Skeletal muscle tissue (tissue), 4 donors: Measurements from ENCODE around the gene RBM33. TPM values are rescaled to one million over a fixed set of nuclear protein-coding genes. Genes with fewer than 3 reads are reported as not detected.

Experiments used
- H3K27ac ChIP-seq: one replicate; pipeline ENCODE4 v1.7.0; 2013; ENCODE audit warnings: mild to moderate bottlenecking, low read depth, low read length, inconsistent platforms
- H3K27me3 ChIP-seq, 3 donors: one replicate each; pipeline ENCODE4 v1.7.0; 2013; ENCODE audit warnings: low read length in 3 of 3; ENCODE audit not compliant: control insufficient read depth in 3 of 3, insufficient read depth in 3 of 3
- H3K36me3 ChIP-seq, 3 donors: one replicate each; pipeline ENCODE4 v1.7.0; 2013; ENCODE audit warnings: low read length in 3 of 3; ENCODE audit not compliant: control insufficient read depth in 3 of 3, insufficient read depth in 3 of 3
- H3K4me1 ChIP-seq, 3 donors: one replicate each; pipeline ENCODE4 v1.7.0; 2013; ENCODE audit warnings: low read length in 3 of 3, mild to moderate bottlenecking in 3 of 3; ENCODE audit not compliant: control insufficient read depth in 3 of 3, insufficient read depth in 3 of 3
- H3K4me3 ChIP-seq, 3 donors: one replicate each; pipeline ENCODE4 v1.7.0; 2013; ENCODE audit warnings: low read length in 3 of 3
- H3K9ac ChIP-seq, 3 donors: one replicate each; pipeline ENCODE4 v1.7.0; 2013; ENCODE audit warnings: low read length in 3 of 3, mild to moderate bottlenecking in 3 of 3, moderate library complexity in 2 of 3, low read depth in 1 of 3
- H3K9me3 ChIP-seq, 3 donors: one replicate each; pipeline ENCODE4 v1.7.0; 2013; ENCODE audit warnings: low read length in 3 of 3; ENCODE audit not compliant: control insufficient read depth in 3 of 3
- total RNA-seq: library from RNA; depleted of rRNA; stranded (reverse); fragments of >200 nt; gene quantifications from one replicate; pipeline ENCODE4 v1.2.3, GENCODE V29; 2014
- donor health status: Osteomylitis.

RBM33 gene
- total RNA-seq, 1 donor from 2014 or later = 53.2 TPM

DNA sequence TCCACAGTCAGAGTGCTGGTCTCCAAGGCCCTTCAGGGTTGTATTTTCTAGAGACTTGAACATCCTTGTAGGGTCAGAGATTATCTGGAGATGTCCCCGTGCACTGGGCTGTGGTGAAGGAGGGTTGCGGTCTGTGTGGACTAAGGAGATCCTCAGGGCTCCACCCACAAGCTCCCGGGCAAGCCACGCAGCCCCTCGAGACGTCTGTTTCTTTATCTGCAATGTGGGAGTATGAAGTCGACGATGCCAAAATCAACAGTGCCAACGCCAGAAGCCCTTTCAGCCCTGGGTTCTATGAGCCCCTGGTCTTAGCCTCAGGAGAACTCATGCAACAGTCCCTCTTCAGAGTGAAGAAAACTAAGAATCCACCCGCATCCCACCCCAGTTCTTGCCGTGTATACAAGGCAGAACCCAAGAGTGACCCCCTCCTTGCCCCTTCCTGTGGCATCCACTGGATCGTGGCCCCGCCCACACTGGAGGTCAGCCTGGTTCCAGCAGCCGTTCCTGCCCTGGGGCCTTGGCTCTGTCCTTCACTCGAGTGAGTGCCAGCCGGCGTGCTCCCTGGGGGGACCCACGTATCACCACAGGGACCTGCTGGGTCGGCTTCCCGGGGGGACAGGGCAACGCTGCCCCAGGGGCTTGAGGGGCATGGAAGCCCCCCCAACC is 173.8 kb downstream of the RBM33 start:
- Histone ChIP-seq H3K9ac (no peak overlapping the region), H3K27ac (no peak overlapping the region), H3K27me3 (peaks cover 45 to 72% (median 62%) of the 10 kb centered on the region in 3 donors), H3K36me3 (no peaks in the 10 kb centered on the region), H3K4me3 (no peak overlapping the region), H3K9me3 (no peaks in the 10 kb centered on the region), H3K4me1 (no peaks in the 10 kb centered on the region)

DNA sequence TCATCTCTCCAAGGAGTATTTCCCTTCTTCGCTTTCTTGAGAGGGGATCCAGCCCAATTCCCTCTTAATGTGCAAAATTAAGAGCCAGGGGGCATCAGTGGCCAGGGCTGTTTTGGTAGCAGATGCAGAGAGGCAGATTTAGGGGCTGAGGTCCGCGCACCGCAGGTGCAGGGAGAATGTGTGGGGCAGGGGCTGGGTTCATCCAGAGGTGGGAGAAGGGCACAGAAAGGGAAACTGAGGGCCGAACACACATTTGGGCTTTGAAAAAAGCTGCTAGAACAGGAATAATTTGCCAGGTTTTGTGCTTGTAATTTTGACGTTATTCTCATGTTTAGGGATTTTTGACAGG is 174.3 kb downstream of the RBM33 start:
- no peaks in the 10 kb centered on the region for H3K36me3 ChIP-seq
- H3K9me3 ChIP-seq = no peaks in the 10 kb centered on the region
- peaks cover 40 to 75% (median 59%) of the 10 kb centered on the region in 3 donors for H3K27me3 ChIP-seq
- H3K4me3 ChIP-seq = no peak overlapping the region
- no peaks in the 10 kb centered on the region for H3K4me1 ChIP-seq
- no peak overlapping the region for H3K9ac ChIP-seq
- no peak overlapping the region for H3K27ac ChIP-seq

GRCh38 chr7:155819186-155819585 is 174.7 kb downstream of the RBM33 start:
- Histone ChIP-seq H3K4me3 (no peak overlapping the region), H3K4me1 (no peaks in the 10 kb centered on the region), H3K36me3 (no peaks in the 10 kb centered on the region), H3K9ac (no peak overlapping the region), H3K27ac (no peak overlapping the region), H3K9me3 (no peaks in the 10 kb centered on the region), H3K27me3 (peaks cover 36 to 72% (median 55%) of the 10 kb centered on the region in 3 donors)

DNA sequence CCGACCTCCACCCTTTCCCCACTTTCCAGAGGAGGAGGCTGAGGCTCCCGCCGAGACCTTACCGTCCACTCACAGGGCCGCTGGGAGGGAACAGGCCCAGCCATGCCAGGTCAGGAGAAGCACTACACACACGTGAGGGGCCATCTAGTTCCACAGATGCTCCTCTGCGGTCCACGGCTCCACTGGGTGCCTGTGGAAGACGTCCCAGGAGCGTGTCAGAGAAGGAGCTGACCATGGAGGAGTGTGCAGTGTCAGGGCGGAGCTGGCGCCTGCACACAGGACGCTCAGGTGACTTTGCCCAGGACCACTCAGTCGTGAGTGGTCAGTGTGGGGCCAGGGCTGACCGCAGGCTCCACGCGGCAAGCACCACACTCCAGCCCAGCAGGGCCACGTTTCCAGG is 175.8 kb downstream of the RBM33 start:
- Histone ChIP-seq H3K4me1 (no peaks in the 10 kb centered on the region), H3K4me3 (no peak overlapping the region), H3K27me3 (peaks cover 32 to 64% (median 49%) of the 10 kb centered on the region in 3 donors), H3K36me3 (no peaks in the 10 kb centered on the region), H3K9ac (no peak overlapping the region), H3K27ac (no peak overlapping the region), H3K9me3 (no peaks in the 10 kb centered on the region)

GRCh38 chr7:155820788-155821187 is 176.3 kb downstream of the RBM33 start:
- Histone ChIP-seq H3K36me3 (no peaks in the 10 kb centered on the region), H3K9ac (no peak overlapping the region), H3K9me3 (no peaks in the 10 kb centered on the region), H3K27me3 (peaks cover 26 to 60% (median 48%) of the 10 kb centered on the region in 3 donors), H3K4me1 (no peaks in the 10 kb centered on the region), H3K4me3 (no peak overlapping the region), H3K27ac (no peak overlapping the region)

DNA sequence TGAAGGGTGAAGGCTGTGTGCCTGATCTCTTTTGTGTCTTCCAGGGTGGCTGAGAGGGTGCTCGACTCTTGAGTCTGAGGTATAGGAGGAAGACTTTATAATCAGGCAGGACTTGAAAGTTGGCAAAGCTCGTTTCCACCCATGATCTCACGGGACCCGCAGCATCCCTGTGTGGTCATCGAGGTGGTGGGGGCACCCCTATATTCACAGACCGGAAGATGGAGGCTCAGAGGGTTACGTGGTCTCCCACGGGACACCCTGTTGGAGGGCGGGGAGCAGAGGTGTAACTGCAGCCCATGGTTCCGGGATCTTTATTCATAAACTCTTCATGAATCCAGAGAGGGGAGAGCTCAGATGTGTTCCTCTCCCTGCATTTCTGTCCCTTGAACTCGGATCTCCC is 177.4 kb downstream of the RBM33 start:
- Histone ChIP-seq H3K4me1 (no peaks in the 10 kb centered on the region), H3K36me3 (no peaks in the 10 kb centered on the region), H3K9me3 (no peaks in the 10 kb centered on the region), H3K9ac (no peak overlapping the region), H3K27ac (no peak overlapping the region), H3K4me3 (no peak overlapping the region), H3K27me3 (peaks cover 16 to 55% (median 37%) of the 10 kb centered on the region in 3 donors)

DNA sequence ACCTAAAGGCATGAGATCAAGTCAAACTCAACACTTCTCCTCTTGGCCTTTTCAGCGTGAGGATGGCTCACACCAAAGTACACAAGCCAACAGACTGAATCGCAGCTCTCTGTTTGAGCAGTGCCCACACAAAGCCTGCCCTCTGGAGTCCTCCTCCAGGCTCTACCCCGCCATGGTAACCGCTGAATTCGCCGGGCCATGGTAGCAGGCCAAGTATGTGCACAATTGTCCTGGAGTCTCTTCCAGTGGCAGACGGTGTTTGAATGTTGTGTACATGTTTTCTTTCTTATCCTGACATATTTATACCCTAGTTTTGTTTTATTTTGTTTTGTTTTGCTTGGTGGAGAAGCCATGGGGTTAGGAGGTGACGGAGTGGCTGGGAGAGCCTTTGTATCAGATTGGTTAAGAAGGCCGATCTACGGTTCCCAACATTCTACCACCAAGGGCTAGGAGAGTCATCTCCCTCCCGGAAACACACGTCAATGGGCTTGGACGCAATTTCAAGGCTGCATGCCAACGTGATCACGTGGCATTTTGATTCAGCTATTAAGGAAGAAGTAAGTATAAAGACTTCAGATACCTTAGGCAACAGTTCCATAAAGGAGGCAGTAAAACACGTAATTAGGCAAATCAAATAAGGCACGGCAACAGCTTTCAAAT is 179.9 kb downstream of the RBM33 start:
- H3K4me3 ChIP-seq = no peak overlapping the region
- no peak overlapping the region for H3K9ac ChIP-seq
- no peaks in the 10 kb centered on the region for H3K4me1 ChIP-seq
- H3K27me3 ChIP-seq = peaks cover 17 to 45% (median 21%) of the 10 kb centered on the region in 3 donors
- H3K9me3 ChIP-seq = no peaks in the 10 kb centered on the region
- H3K27ac ChIP-seq = no peak overlapping the region
- no peaks in the 10 kb centered on the region for H3K36me3 ChIP-seq

DNA sequence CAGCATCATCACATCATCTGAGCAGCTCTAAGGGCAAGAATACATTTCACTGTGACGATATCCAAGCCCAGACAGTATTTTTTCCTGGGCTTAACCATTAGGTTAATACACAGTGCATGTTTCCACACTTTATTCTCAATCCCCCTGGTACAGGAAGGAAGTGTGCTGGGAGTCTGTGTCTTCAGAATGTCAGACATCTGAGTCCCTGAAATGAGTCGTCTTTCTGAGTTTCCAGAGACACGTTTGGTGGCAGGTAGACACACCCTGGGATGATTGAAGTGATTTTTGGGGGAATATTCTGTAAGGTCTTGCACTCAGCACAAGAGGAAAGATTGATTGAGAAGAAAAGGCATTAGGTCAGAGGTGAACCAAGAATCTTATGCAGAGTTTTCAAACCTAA is 180.9 kb downstream of the RBM33 start:
- Histone ChIP-seq H3K27ac (no peak overlapping the region), H3K27me3 (peaks cover 16 to 43% (median 19%) of the 10 kb centered on the region in 3 donors), H3K36me3 (no peaks in the 10 kb centered on the region), H3K9ac (no peak overlapping the region), H3K4me3 (no peak overlapping the region), H3K9me3 (no peaks in the 10 kb centered on the region), H3K4me1 (no peaks in the 10 kb centered on the region)

- peaks cover 11 to 38% (median 14%) of the 10 kb centered on the region in 3 donors for H3K27me3 ChIP-seq
- no peak overlapping the region for H3K9ac ChIP-seq
- no peaks in the 10 kb centered on the region for H3K4me1 ChIP-seq
- no peaks in the 10 kb centered on the region for H3K36me3 ChIP-seq
- H3K27ac ChIP-seq = no peak overlapping the region
- H3K9me3 ChIP-seq = no peaks in the 10 kb centered on the region
- no peak overlapping the region for H3K4me3 ChIP-seq
These were observed 185.5 kb downstream of the RBM33 start for GRCh38 chr7:155829796-155830470.
